SU-DHL-6 (cell line): ENCODE results near the gene NOL3.

ENCODE experiments used
- CTCF ChIP-seq: fragments of 200-600 bp; sonication (generic); IDR thresholded peaks from one replicate; pipeline ENCODE4 v1.5.1; 2017; ENCODE audit warnings: antibody characterized with exemption, mild to moderate bottlenecking, low read length, moderate library complexity; ENCODE audit not compliant: insufficient read depth, poor library complexity, severe bottlenecking
- EZH2phosphoT487 ChIP-seq: fragments of 200-600 bp; sonication (generic), shearing (Covaris generic); conservative IDR thresholded peaks from 2 replicates; pipeline ENCODE4 v1.6.1; 2018; ENCODE audit warnings: mild to moderate bottlenecking, antibody characterized with exemption, low read length, moderate library complexity, mixed read lengths

- TF ChIP-seq CTCF: no peak
- TF ChIP-seq EZH2phosphoT487: no peak
Observed at GRCh38 chr16:67129422-67129821, 40.9 kb upstream of the NOL3 start.
